HEK293 (cell line): ENCODE measurements around the gene DTWD2.
"Not testable (repeated sequence)": the region's sequence is repeated elsewhere in the genome, so short reads cannot be mapped to it uniquely, and the experiment has no call there.

Experiments
- CTCF ChIA-PET: fragments of 350-600 bp; formaldehyde crosslinking; extraction: SDS; loops from one replicate; lab custom pipeline; 2021; ENCODE audit warnings: antibody characterized with exemption; lab: Yijun Ruan, JAX
- POLR2A ChIA-PET: fragments of 300-600 bp; formaldehyde crosslinking; extraction: SDS; loops from one replicate; lab custom pipeline; 2020; ENCODE audit warnings: antibody characterized with exemption, inconsistent platforms; lab: Yijun Ruan, JAX
- H3K27ac ChIP-seq: fragments of 200-500 bp; sonication (Bioruptor generic); 2 replicates; pipeline ENCODE4 v1.5.1; 2014; ENCODE audit warnings: low read depth, low read length, control low read depth, inconsistent platforms; ENCODE audit errors: extremely low read depth
- H3K36me3 ChIP-seq, 2 experiments: fragments of 200-500 bp in 1 of 2; sonication (Bioruptor generic) in 1 of 2; 1 replicate in 1 of 2; 2 replicates in 1 of 2; pipeline ENCODE4 v1.5.1; 2014 to 2017; ENCODE audit warnings: inconsistent platforms in 2 of 2, low read length in 2 of 2; ENCODE audit not compliant: control insufficient read depth in 2 of 2, insufficient read depth in 1 of 2
- H3K4me1 ChIP-seq: fragments of 200-500 bp; sonication (Bioruptor generic); 2 replicates; pipeline ENCODE4 v1.5.1; 2014; ENCODE audit warnings: mild to moderate bottlenecking, low read length, inconsistent platforms; ENCODE audit not compliant: control insufficient read depth, insufficient read depth
- H3K4me3 ChIP-seq: 2 replicates; pipeline ENCODE4 v1.5.1; 2011; ENCODE audit warnings: low read depth, mild to moderate bottlenecking, control low read depth, low read length, moderate library complexity
- H3K9me3 ChIP-seq: fragments of 200-500 bp; sonication (Bioruptor generic); 2 replicates; pipeline ENCODE4 v1.5.1; 2014; ENCODE audit warnings: low read depth, low read length, inconsistent platforms; ENCODE audit not compliant: control insufficient read depth, insufficient read depth
- BCL11B ChIP-seq: fragments of 450-650 bp; formaldehyde crosslinking; IDR thresholded peaks from 2 replicates; pipeline ENCODE4 v1.5.1; 2016; ENCODE audit warnings: low read depth, missing biosample characterization, missing genetic modification characterization
- GLIS1 ChIP-seq: fragments of 450-650 bp; formaldehyde crosslinking; IDR thresholded peaks from 2 replicates; pipeline ENCODE4 v1.5.1; 2016; ENCODE audit warnings: missing biosample characterization, missing genetic modification characterization
- HOXD13 ChIP-seq: sonication (generic); formaldehyde crosslinking; IDR thresholded peaks from 2 replicates; pipeline ENCODE4 v1.8.0; 2022; ENCODE audit warnings: missing genetic modification reagents, borderline replicate concordance
- PRDM6 ChIP-seq: fragments of 450-650 bp; formaldehyde crosslinking; IDR thresholded peaks from 2 replicates; pipeline ENCODE4 v1.5.1; 2017; ENCODE audit warnings: missing biosample characterization, missing genetic modification characterization
- RBAK ChIP-seq: fragments of 450-650 bp; formaldehyde crosslinking; IDR thresholded peaks from 2 replicates; pipeline ENCODE4 v1.5.1; 2016; ENCODE audit warnings: missing biosample characterization, missing genetic modification characterization
- REPIN1 ChIP-seq: fragments of 450-650 bp; formaldehyde crosslinking; IDR thresholded peaks from 2 replicates; pipeline ENCODE4 v1.5.1; 2017; ENCODE audit warnings: missing biosample characterization, missing genetic modification characterization, low read depth
- ZBTB8A ChIP-seq: fragments of 450-650 bp; formaldehyde crosslinking; IDR thresholded peaks from 2 replicates; pipeline ENCODE4 v1.5.1; 2016; ENCODE audit warnings: missing biosample characterization, missing genetic modification characterization
- ZNF133 ChIP-seq: fragments of 450-650 bp; formaldehyde crosslinking; IDR thresholded peaks from 2 replicates; pipeline ENCODE4 v1.5.1; 2016; ENCODE audit warnings: missing biosample characterization, missing genetic modification characterization
- ZNF140 ChIP-seq: fragments of 450-650 bp; formaldehyde crosslinking; IDR thresholded peaks from 2 replicates; pipeline ENCODE4 v1.5.1; 2016; ENCODE audit warnings: missing biosample characterization, missing genetic modification characterization
- ZNF146 ChIP-seq: fragments of 450-650 bp; formaldehyde crosslinking; IDR thresholded peaks from 2 replicates; pipeline ENCODE4 v1.5.1; 2016; ENCODE audit warnings: missing biosample characterization, missing genetic modification characterization
- ZNF211 ChIP-seq: fragments of 450-650 bp; formaldehyde crosslinking; IDR thresholded peaks from 2 replicates; pipeline ENCODE4 v1.5.1; 2016; ENCODE audit warnings: low read depth, missing biosample characterization, missing genetic modification characterization
- ZNF280D ChIP-seq: fragments of 450-650 bp; formaldehyde crosslinking; IDR thresholded peaks from 2 replicates; pipeline ENCODE4 v1.5.1; 2016; ENCODE audit warnings: missing biosample characterization, missing genetic modification characterization
- ZNF302 ChIP-seq: fragments of 450-650 bp; formaldehyde crosslinking; IDR thresholded peaks from 2 replicates; pipeline ENCODE4 v1.5.1; 2016; ENCODE audit warnings: missing biosample characterization, missing genetic modification characterization, low read depth
- ZNF350 ChIP-seq: fragments of 450-650 bp; formaldehyde crosslinking; IDR thresholded peaks from 2 replicates; pipeline ENCODE4 v1.5.0; 2017; ENCODE audit warnings: missing biosample characterization, mild to moderate bottlenecking, missing genetic modification characterization
- ZNF394 ChIP-seq: fragments of 450-650 bp; formaldehyde crosslinking; IDR thresholded peaks from 2 replicates; pipeline ENCODE4 v1.5.1; 2016; ENCODE audit warnings: missing biosample characterization, missing genetic modification characterization, mild to moderate bottlenecking, moderate library complexity, borderline replicate concordance
- ZNF473 ChIP-seq: fragments of 450-650 bp; formaldehyde crosslinking; IDR thresholded peaks from 2 replicates; pipeline ENCODE4 v1.5.1; 2017; ENCODE audit warnings: missing biosample characterization, missing genetic modification characterization
- ZNF530 ChIP-seq: fragments of 450-650 bp; formaldehyde crosslinking; IDR thresholded peaks from 2 replicates; pipeline ENCODE4 v1.5.1; 2016; ENCODE audit warnings: low read depth, missing biosample characterization, missing genetic modification characterization
- ZNF560 ChIP-seq: fragments of 450-650 bp; formaldehyde crosslinking; IDR thresholded peaks from 2 replicates; pipeline ENCODE4 v1.5.1; 2017; ENCODE audit warnings: missing biosample characterization, missing genetic modification characterization, borderline replicate concordance
- ZNF571 ChIP-seq: fragments of 450-650 bp; formaldehyde crosslinking; IDR thresholded peaks from 2 replicates; pipeline ENCODE4 v1.5.0; 2017; ENCODE audit warnings: missing biosample characterization, missing genetic modification characterization
- ZNF785 ChIP-seq: fragments of 450-650 bp; formaldehyde crosslinking; IDR thresholded peaks from 2 replicates; pipeline ENCODE4 v1.5.1; 2016; ENCODE audit warnings: missing biosample characterization, missing genetic modification characterization
- ZNF830 ChIP-seq: fragments of 450-650 bp; IDR thresholded peaks from 2 replicates; pipeline ENCODE4 v1.5.0; 2018; ENCODE audit warnings: missing biosample characterization, missing genetic modification characterization, low read depth, mild to moderate bottlenecking, moderate library complexity

Gene DTWD2

GRCh38 chr5:118854819-118855218 lies 133.5 kb downstream of the DTWD2 start:
- Histone ChIP-seq H3K36me3 (no peaks in the 10 kb centered on the region), H3K9me3 (no peaks in the 10 kb centered on the region), H3K27ac (no peak overlapping the region), H3K4me1 (peaks cover 5% of the 10 kb centered on the region; the same call in 1 of the 2 replicates), H3K4me3 (no peak overlapping the region)
- TF ChIP-seq ZNF571 (no peak), ZNF394 (tag by site-specific recombination) (no peak), ZNF560 (tag by site-specific recombination) (no peak), ZNF785 (tag by site-specific recombination) (no peak), REPIN1 (tag by site-specific recombination) (no peak), ZNF140 (no peak), GLIS1 (tag by site-specific recombination) (no peak), ZNF830 (no peak), ZNF211 (tag by site-specific recombination) (no peak), ZNF350 (no peak), ZNF133 (tag by site-specific recombination) (no peak), ZBTB8A (tag by site-specific recombination) (no peak)
- POLR2A ChIA-PET: no interaction called here
- CTCF ChIA-PET: no interaction called here

- H3K9me3 ChIP-seq, CTCF ChIA-PET, H3K4me1 ChIP-seq, POLR2A ChIA-PET, H3K27ac ChIP-seq, H3K36me3 ChIP-seq, H3K4me3 ChIP-seq: not testable (repeated sequence)
Measured at GRCh38 chr5:118851785-118852184, 136.6 kb downstream of the DTWD2 start.

- H3K36me3 ChIP-seq, H3K4me1 ChIP-seq, H3K4me3 ChIP-seq, H3K9me3 ChIP-seq, H3K27ac ChIP-seq, POLR2A ChIA-PET, CTCF ChIA-PET: not testable (repeated sequence)
- TF ChIP-seq ZNF280D (tag by site-specific recombination) (0 out of 2 replicates have a peak, but pooled peaks have one; percentile 13), ZNF146 (tag by site-specific recombination) (peak; percentile 80)
Measured at GRCh38 chr5:118849507-118849906, 138.8 kb downstream of the DTWD2 start.

- peaks cover 7% of the 10 kb centered on the region for H3K4me1 ChIP-seq
- H3K4me3 ChIP-seq: no peak overlapping the region
- no peaks in the 10 kb centered on the region for H3K36me3 ChIP-seq
- POLR2A ChIA-PET: no interaction called here
- H3K27ac ChIP-seq: no peak overlapping the region
- TF ChIP-seq BCL11B (tag by site-specific recombination): no peak
- TF ChIP-seq ZNF302 (tag by site-specific recombination): no peak
- no peak for TF ChIP-seq RBAK
- no peak for TF ChIP-seq ZNF473 (tag by site-specific recombination)
- no peak for TF ChIP-seq HOXD13
- TF ChIP-seq PRDM6 (tag by site-specific recombination): peak; percentile 19; the same call in 1 of the 2 replicates
- no peak for TF ChIP-seq ZNF530 (tag by site-specific recombination)
- CTCF ChIA-PET: interaction anchor here (0.7 kb wide), 1 partner anchor 491 kb away, joined by 3 read pairs; no protein-coding TSS in a partner anchor
- H3K9me3 ChIP-seq: no peaks in the 10 kb centered on the region
Measured at GRCh38 chr5:118844351-118844750, 144.0 kb downstream of the DTWD2 start.
